HCT116 (cell line): Measurements from ENCODE around the gene SCFD2. TPM values are rescaled to one million over a fixed set of nuclear protein-coding genes. Genes with fewer than 3 reads are reported as not detected.

Experiments
- ATAC-seq: fragments of 200-7000 bp; cut with Tn5 transposase; 2 replicates; pipeline ENCODE4 v1.9.1; 2020; ENCODE audit warnings: mild to moderate bottlenecking, moderate library complexity
- BruUV-seq: library from RNA; stranded (reverse); fragments of 400-500 nt; replicated peaks from 2 replicates; lab custom pipeline; 2021; lab: Mats Ljungman, UMichigan
- CTCF ChIA-PET: fragments of 300-600 bp; sonication (Branson Sonifier 250); formaldehyde crosslinking; loops from one replicate; lab custom pipeline; 2021; ENCODE audit warnings: antibody characterized with exemption; lab: Charles Lee
- POLR2A ChIA-PET: fragments of 300-600, 350-600 bp; sonication (Branson Sonifier 250); formaldehyde crosslinking; loops from one replicate; lab custom pipeline; 2021; ENCODE audit warnings: antibody characterized with exemption; lab: Charles Lee
- RAD21 ChIA-PET, 2 experiments: fragments of 300-600 bp; sonication (Branson Sonifier 250); formaldehyde crosslinking; loops; one replicate each; lab custom pipeline; 2023; ENCODE audit warnings: low total read pairs in 2 of 2; ENCODE audit not compliant: uncharacterized antibody in 2 of 2, unreplicated experiment in 2 of 2, low non-redundant PET in 1 of 2; lab: Charles Lee
- DNase-seq: peaks from one replicate; pipeline ENCODE4 v3.0.0-alpha.2; 2010; ENCODE audit warnings: low read depth, low spot score
- H2AFZ ChIP-seq: fragments of 200-600 bp; shearing (Covaris generic), sonication (generic); 2 replicates; pipeline ENCODE4 v1.6.1; 2017; ENCODE audit warnings: low read depth, mixed run types, mixed read lengths, antibody characterized with exemption, low read length; ENCODE audit not compliant: poor library complexity, severe bottlenecking
- H3K27ac ChIP-seq: 2 replicates; pipeline ENCODE4 v1.5.1; 2012; ENCODE audit warnings: low read depth, low read length
- H3K27me3 ChIP-seq: fragments of 200-600 bp; sonication (generic); 2 replicates; pipeline ENCODE4 v1.6.1; 2016; ENCODE audit warnings: mixed run types, low read length, mixed read lengths; ENCODE audit not compliant: insufficient read depth
- H3K36me3 ChIP-seq, 2 experiments: fragments of 200-500 bp in 1 of 2; fragments of 200-600 bp in 1 of 2; sonication (Bioruptor generic) in 1 of 2; sonication (generic) in 1 of 2; 2 replicates each; pipeline versions ENCODE4 v1.5.1 to v1.6.1; 2014 to 2016; ENCODE audit warnings: low read length in 2 of 2, inconsistent platforms in 1 of 2, mixed read lengths in 1 of 2, mixed run types in 1 of 2; ENCODE audit not compliant: insufficient read depth in 2 of 2, control insufficient read depth in 1 of 2
- H3K4me1 ChIP-seq, 2 experiments: fragments of 200-600 bp in 1 of 2; sonication (generic) in 1 of 2; 2 replicates each; pipeline versions ENCODE4 v1.5.1 to v1.6.1; 2012 to 2017; ENCODE audit warnings: low read length in 2 of 2, inconsistent platforms in 1 of 2, mild to moderate bottlenecking in 1 of 2, mixed read lengths in 1 of 2, mixed run types in 1 of 2, moderate library complexity in 1 of 2; ENCODE audit not compliant: insufficient read depth in 2 of 2, control insufficient read depth in 1 of 2
- H3K4me2 ChIP-seq: fragments of 200-600 bp; sonication (generic); 2 replicates; pipeline ENCODE4 v1.6.1; 2017; ENCODE audit warnings: mixed run types, low read length, mixed read lengths
- H3K4me3 ChIP-seq, 2 experiments: fragments of 200-600 bp in 1 of 2; sonication (generic) in 1 of 2; replicated peaks in 1 of 2; 2 replicates each; pipeline ENCODE4 v1.5.1; 2011 to 2016; ENCODE audit warnings: low read length in 2 of 2, control low read depth in 1 of 2, low read depth in 1 of 2, mild to moderate bottlenecking in 1 of 2, mixed read lengths in 1 of 2, mixed run types in 1 of 2
- H3K79me2 ChIP-seq: fragments of 200-600 bp; sonication (generic); 2 replicates; pipeline ENCODE4 v1.6.1; 2017; ENCODE audit warnings: mild to moderate bottlenecking, mixed run types, low read length, moderate library complexity, mixed read lengths; ENCODE audit not compliant: insufficient read depth
- H3K9ac ChIP-seq: fragments of 200-600 bp; sonication (generic); 2 replicates; pipeline ENCODE4 v1.6.1; 2016; ENCODE audit warnings: low read length, mixed read lengths
- H3K9me2 ChIP-seq: fragments of 200-600 bp; sonication (generic), shearing (Covaris generic); 2 replicates; pipeline ENCODE4 v1.6.1; 2017; ENCODE audit warnings: mixed run types, mild to moderate bottlenecking, moderate library complexity; ENCODE audit not compliant: insufficient read depth
- H3K9me3 ChIP-seq, 2 experiments: fragments of 200-500 bp in 1 of 2; fragments of 200-600 bp in 1 of 2; sonication (Bioruptor generic) in 1 of 2; sonication (generic) in 1 of 2; 2 replicates each; pipeline ENCODE4 v1.6.1; 2014 to 2017; ENCODE audit warnings: low read length in 2 of 2, mixed read lengths in 2 of 2, inconsistent platforms in 1 of 2, low read depth in 1 of 2, mild to moderate bottlenecking in 1 of 2, mixed run types in 1 of 2, moderate library complexity in 1 of 2; ENCODE audit not compliant: control insufficient read depth in 1 of 2, insufficient read depth in 1 of 2
- H4K20me1 ChIP-seq: fragments of 200-600 bp; sonication (generic), shearing (Covaris generic); 2 replicates; pipeline ENCODE4 v1.6.1; 2017; ENCODE audit warnings: mixed run types, mild to moderate bottlenecking, moderate library complexity; ENCODE audit not compliant: insufficient read depth
- CBX3 ChIP-seq: IDR thresholded peaks from 2 replicates; pipeline ENCODE4 v1.6.1; 2012; ENCODE audit warnings: low read depth
- EZH2 ChIP-seq: fragments of 200-600 bp; sonication (generic); IDR thresholded peaks from 2 replicates; pipeline ENCODE4 v1.6.1; 2017; ENCODE audit warnings: antibody characterized with exemption, mixed run types
- EZH2phosphoT487 ChIP-seq: fragments of 200-600 bp; IDR thresholded peaks from 2 replicates; pipeline ENCODE4 v1.6.1; 2018; ENCODE audit warnings: antibody characterized with exemption, borderline replicate concordance
- FOSL1 ChIP-seq: IDR thresholded peaks from 2 replicates; pipeline ENCODE4 v1.6.1; 2012; ENCODE audit warnings: low read depth
- POLR2A ChIP-seq: IDR thresholded peaks from 2 replicates; pipeline ENCODE4 v1.7.0; 2011; ENCODE audit warnings: borderline replicate concordance; ENCODE audit not compliant: insufficient read depth, insufficient read length; ENCODE audit errors: extremely low read depth
- POLR2AphosphoS5 ChIP-seq: IDR thresholded peaks from 2 replicates; pipeline ENCODE4 v1.6.1; 2011; ENCODE audit warnings: mild to moderate bottlenecking, low read depth, low read length, moderate library complexity
- RAD21 ChIP-seq: IDR thresholded peaks from 2 replicates; pipeline ENCODE4 v1.6.1; 2012; ENCODE audit warnings: low read depth, mild to moderate bottlenecking
- SIN3A ChIP-seq: IDR thresholded peaks from 2 replicates; pipeline ENCODE4 v1.6.1; 2012; ENCODE audit warnings: low read depth
- SP1 ChIP-seq: IDR thresholded peaks from 2 replicates; pipeline ENCODE4 v1.6.1; 2012; ENCODE audit warnings: low read depth
- SRF ChIP-seq: IDR thresholded peaks from 2 replicates; pipeline ENCODE4 v1.6.1; 2012; ENCODE audit warnings: low read depth
- TCF7L2 ChIP-seq: IDR thresholded peaks from 2 replicates; pipeline ENCODE4 v1.7.0; 2011; ENCODE audit warnings: borderline replicate concordance, inconsistent platforms; ENCODE audit not compliant: insufficient read depth, insufficient read length; ENCODE audit errors: extremely low read depth
- YY1 ChIP-seq: IDR thresholded peaks from 2 replicates; pipeline ENCODE4 v1.6.1; 2011; ENCODE audit warnings: low read length, low read depth, moderate library complexity, mild to moderate bottlenecking; ENCODE audit not compliant: insufficient replicate concordance; ENCODE audit errors: extremely low read depth
- ZFX ChIP-seq: fragments of 450-650 bp; IDR thresholded peaks from 2 replicates; pipeline ENCODE4 v1.6.1; 2017
- intact Hi-C: fragments of 100-400 bp; cut with micrococcal nuclease; formaldehyde crosslinking; loops from 2 replicates; pipeline ENCODE4 v1.10.0; 2022
- total RNA-seq: library from RNA; stranded (reverse); gene quantifications from one replicate; pipeline ENCODE4 v1.2.1, GENCODE V29; 2021; ENCODE audit not compliant: unreplicated experiment
- TF ChIP-seq, protein P1 (sequence below): IDR thresholded peaks from 2 replicates; pipeline ENCODE4 v1.6.1; 2012
- TF ChIP-seq, protein P2 (sequence below), 3 experiments: fragments of 200-600 bp in 1 of 3; sonication (generic) in 1 of 3; IDR thresholded peaks in 2 of 3; conservative IDR thresholded peaks in 1 of 3; 2 replicates each; pipeline ENCODE4 v1.5.1; 2012 to 2017; ENCODE audit warnings: low read depth in 2 of 3, low read length in 2 of 3, antibody characterized with exemption in 1 of 3, borderline replicate concordance in 1 of 3, control low read depth in 1 of 3, mild to moderate bottlenecking in 1 of 3, mixed read lengths in 1 of 3, mixed run types in 1 of 3, moderate library complexity in 1 of 3; ENCODE audit not compliant: insufficient read depth in 1 of 3
- TF ChIP-seq, protein P3 (sequence below): IDR thresholded peaks from 2 replicates; pipeline ENCODE4 v1.6.1; 2012; ENCODE audit warnings: low read depth

The SCFD2 gene
- total RNA-seq, 1 experiment from 2014 or later = 13.6 TPM

DNA sequence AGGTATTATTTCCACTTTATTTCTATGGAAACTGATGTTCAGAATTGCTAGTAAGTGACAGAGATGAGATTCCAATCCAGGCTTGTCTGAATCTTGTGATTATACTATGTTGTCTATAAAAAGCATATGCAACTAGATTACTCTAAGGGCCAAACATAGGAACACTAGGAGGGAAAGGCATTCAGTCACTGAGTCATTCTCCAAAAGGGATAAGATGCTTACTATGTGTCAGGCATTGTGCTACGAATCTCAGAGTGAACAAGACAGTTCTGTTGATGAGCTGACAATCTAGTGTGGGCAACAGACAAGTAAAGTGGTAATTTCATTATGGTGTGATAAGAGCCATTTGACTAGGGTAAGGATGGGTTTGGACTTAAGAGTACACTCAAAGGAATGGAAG lies 426.5 kb downstream of the SCFD2 start:
- Histone ChIP-seq H3K27ac (no peak overlapping the region), H3K9ac (no peak overlapping the region), H4K20me1 (no peaks in the 10 kb centered on the region), H3K79me2 (no peaks in the 10 kb centered on the region), H3K4me3 (no peak overlapping the region), H2AFZ (no peak overlapping the region), H3K4me2 (no peak overlapping the region), H3K27me3 (no peaks in the 10 kb centered on the region), H3K4me1 (no peaks in the 10 kb centered on the region), H3K9me2 (no peaks in the 10 kb centered on the region), H3K36me3 (no peaks in the 10 kb centered on the region), H3K9me3 (no peaks in the 10 kb centered on the region)
- intact Hi-C loops = no loop called here
- ChIA-PET POLR2A (no interaction called here), CTCF (no interaction called here), RAD21 (interaction anchor here in 1 of 2 experiments (0.6 kb wide), 1 partner anchor 77 kb away, joined by 3 read pairs; no protein-coding TSS in a partner anchor)
- ATAC-seq (no peak), DNase-seq (no peak)
- TF ChIP-seq SRF = no peak
- TF ChIP-seq YY1 = no peak
- TF ChIP-seq TCF7L2 = no peak
- no peak for TF ChIP-seq RAD21
- no peak for TF ChIP-seq CBX3
- no peak for TF ChIP-seq SP1
- TF ChIP-seq, protein P1, sequence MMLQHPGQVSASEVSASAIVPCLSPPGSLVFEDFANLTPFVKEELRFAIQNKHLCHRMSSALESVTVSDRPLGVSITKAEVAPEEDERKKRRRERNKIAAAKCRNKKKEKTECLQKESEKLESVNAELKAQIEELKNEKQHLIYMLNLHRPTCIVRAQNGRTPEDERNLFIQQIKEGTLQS = no peak
- BruUV-seq = no TSS peak

DNA sequence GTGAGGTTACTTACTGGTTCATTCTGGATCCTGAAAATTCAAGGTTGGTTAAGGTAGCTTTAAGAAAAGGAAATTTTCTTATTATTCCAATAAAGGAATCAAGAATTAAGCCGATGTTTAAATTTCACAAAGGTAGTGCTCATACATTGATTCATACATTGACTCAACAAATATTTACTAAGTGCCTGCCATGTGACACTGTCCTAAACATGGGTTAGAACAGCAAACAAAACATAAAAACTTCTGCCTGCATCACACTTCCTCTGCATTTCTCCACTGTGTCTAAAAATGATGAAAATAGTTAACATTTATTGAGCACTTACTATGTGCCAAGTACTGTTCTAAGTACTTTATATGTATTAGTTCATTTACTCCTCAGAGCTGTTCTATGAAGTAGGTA lies 428.0 kb downstream of the SCFD2 start:
- BruUV-seq = no TSS peak
- H4K20me1 ChIP-seq = no peaks in the 10 kb centered on the region
- DNase-seq (no peak), ATAC-seq (no peak)
- H3K4me1 ChIP-seq = no peaks in the 10 kb centered on the region
- ChIA-PET POLR2A (no interaction called here), CTCF (no interaction called here), RAD21 (no interaction called here)
- H3K4me3 ChIP-seq = no peak overlapping the region
- no peaks in the 10 kb centered on the region for H3K79me2 ChIP-seq
- TF ChIP-seq RAD21 (no peak), FOSL1 (no peak), EZH2 (no peak), POLR2AphosphoS5 (no peak), SP1 (no peak), SIN3A (no peak), EZH2phosphoT487 (no peak), ZFX (no peak), POLR2A (no peak)
- TF ChIP-seq, protein P2, sequence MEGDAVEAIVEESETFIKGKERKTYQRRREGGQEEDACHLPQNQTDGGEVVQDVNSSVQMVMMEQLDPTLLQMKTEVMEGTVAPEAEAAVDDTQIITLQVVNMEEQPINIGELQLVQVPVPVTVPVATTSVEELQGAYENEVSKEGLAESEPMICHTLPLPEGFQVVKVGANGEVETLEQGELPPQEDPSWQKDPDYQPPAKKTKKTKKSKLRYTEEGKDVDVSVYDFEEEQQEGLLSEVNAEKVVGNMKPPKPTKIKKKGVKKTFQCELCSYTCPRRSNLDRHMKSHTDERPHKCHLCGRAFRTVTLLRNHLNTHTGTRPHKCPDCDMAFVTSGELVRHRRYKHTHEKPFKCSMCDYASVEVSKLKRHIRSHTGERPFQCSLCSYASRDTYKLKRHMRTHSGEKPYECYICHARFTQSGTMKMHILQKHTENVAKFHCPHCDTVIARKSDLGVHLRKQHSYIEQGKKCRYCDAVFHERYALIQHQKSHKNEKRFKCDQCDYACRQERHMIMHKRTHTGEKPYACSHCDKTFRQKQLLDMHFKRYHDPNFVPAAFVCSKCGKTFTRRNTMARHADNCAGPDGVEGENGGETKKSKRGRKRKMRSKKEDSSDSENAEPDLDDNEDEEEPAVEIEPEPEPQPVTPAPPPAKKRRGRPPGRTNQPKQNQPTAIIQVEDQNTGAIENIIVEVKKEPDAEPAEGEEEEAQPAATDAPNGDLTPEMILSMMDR (IDR thresholded peaks at IDR 0.05 in 2 of 3, conservative IDR thresholded peaks at IDR 0.05 in 1 of 3; ENCODE audit: borderline replicate concordance in 1 of 3, insufficient read depth in 1 of 3, low read depth in 2 of 3, low read length in 2 of 3) = no peak
- TF ChIP-seq, protein P3, sequence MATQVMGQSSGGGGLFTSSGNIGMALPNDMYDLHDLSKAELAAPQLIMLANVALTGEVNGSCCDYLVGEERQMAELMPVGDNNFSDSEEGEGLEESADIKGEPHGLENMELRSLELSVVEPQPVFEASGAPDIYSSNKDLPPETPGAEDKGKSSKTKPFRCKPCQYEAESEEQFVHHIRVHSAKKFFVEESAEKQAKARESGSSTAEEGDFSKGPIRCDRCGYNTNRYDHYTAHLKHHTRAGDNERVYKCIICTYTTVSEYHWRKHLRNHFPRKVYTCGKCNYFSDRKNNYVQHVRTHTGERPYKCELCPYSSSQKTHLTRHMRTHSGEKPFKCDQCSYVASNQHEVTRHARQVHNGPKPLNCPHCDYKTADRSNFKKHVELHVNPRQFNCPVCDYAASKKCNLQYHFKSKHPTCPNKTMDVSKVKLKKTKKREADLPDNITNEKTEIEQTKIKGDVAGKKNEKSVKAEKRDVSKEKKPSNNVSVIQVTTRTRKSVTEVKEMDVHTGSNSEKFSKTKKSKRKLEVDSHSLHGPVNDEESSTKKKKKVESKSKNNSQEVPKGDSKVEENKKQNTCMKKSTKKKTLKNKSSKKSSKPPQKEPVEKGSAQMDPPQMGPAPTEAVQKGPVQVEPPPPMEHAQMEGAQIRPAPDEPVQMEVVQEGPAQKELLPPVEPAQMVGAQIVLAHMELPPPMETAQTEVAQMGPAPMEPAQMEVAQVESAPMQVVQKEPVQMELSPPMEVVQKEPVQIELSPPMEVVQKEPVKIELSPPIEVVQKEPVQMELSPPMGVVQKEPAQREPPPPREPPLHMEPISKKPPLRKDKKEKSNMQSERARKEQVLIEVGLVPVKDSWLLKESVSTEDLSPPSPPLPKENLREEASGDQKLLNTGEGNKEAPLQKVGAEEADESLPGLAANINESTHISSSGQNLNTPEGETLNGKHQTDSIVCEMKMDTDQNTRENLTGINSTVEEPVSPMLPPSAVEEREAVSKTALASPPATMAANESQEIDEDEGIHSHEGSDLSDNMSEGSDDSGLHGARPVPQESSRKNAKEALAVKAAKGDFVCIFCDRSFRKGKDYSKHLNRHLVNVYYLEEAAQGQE = no peak
- no peaks in the 10 kb centered on the region for H3K27me3 ChIP-seq
- no peaks in the 10 kb centered on the region for H3K9me3 ChIP-seq
- no peaks in the 10 kb centered on the region for H3K36me3 ChIP-seq
- H3K9ac ChIP-seq = no peak overlapping the region
- no peak overlapping the region for H3K27ac ChIP-seq
- H3K4me2 ChIP-seq = no peak overlapping the region
- intact Hi-C loops = no loop called here
- H2AFZ ChIP-seq = no peak overlapping the region
- no peaks in the 10 kb centered on the region for H3K9me2 ChIP-seq
